Gastrocnemius medialis (tissue), 4 donors: ENCODE data around the gene PARD3B. TPM values are rescaled to one million over a fixed set of nuclear protein-coding genes. Genes with fewer than 3 reads are reported as not detected.

ENCODE experiments used
- ATAC-seq, 2 donors: fragments of 150-250 bp; one replicate each; pipeline ENCODE4 v1.9.1; 2016
- DNase-seq, 2 donors: peaks; one replicate each; pipeline ENCODE4 v3.0.0-alpha.2; 2019
- H3K27ac ChIP-seq, 4 donors: fragments of 200-600 bp; sonication (generic); 1 replicate in 1 of 4; 2 replicates in 3 of 4; pipeline ENCODE4 v1.5.1; 2016 to 2018; ENCODE audit warnings: mild to moderate bottlenecking in 2 of 4, moderate library complexity in 1 of 4
- H3K27me3 ChIP-seq, 3 donors: fragments of 200-600 bp; sonication (generic) in 2 of 3; 1 replicate in 1 of 3; 2 replicates in 2 of 3; pipeline versions ENCODE4 v1.5.1 to v1.6.0; 2016 to 2019; ENCODE audit warnings: mild to moderate bottlenecking in 1 of 3, moderate library complexity in 1 of 3
- H3K36me3 ChIP-seq, 2 donors: fragments of 200-600 bp; sonication (generic) in 1 of 2; one replicate each; pipeline ENCODE4 v1.5.1; 2017 to 2018
- H3K4me1 ChIP-seq, 2 donors: fragments of 200-600 bp; sonication (generic) in 1 of 2; one replicate each; pipeline ENCODE4 v1.5.1; 2016 to 2017; ENCODE audit warnings: mild to moderate bottlenecking in 2 of 2
- H3K4me3 ChIP-seq, 4 donors: fragments of 200-600 bp; sonication (generic) in 3 of 4; 1 replicate in 1 of 4; 2 replicates in 3 of 4; pipeline ENCODE4 v1.5.1; 2016 to 2019; ENCODE audit warnings: mild to moderate bottlenecking in 2 of 4
- H3K9me3 ChIP-seq, 3 donors: fragments of 200-600 bp; sonication (generic) in 2 of 3; 1 replicate in 1 of 3; 2 replicates in 2 of 3; pipeline ENCODE4 v1.5.1; 2016 to 2019
- CTCF ChIP-seq, 5 experiments: fragments of 450-650 bp in 3 of 5; fragments of 200-600 bp in 2 of 5; sonication (generic) in 2 of 5; IDR thresholded peaks in 4 of 5; conservative IDR thresholded peaks in 1 of 5; 1 replicate in 4 of 5; 2 replicates in 1 of 5; pipeline ENCODE4 v1.5.1; 2016 to 2019; ENCODE audit warnings: antibody characterized with exemption in 5 of 5, mild to moderate bottlenecking in 3 of 5, moderate library complexity in 3 of 5
- POLR2A ChIP-seq, 2 donors: fragments of 450-650 bp; IDR thresholded peaks; one replicate each; pipeline ENCODE4 v1.6.1; 2017; ENCODE audit warnings: antibody characterized with exemption in 2 of 2, mild to moderate bottlenecking in 2 of 2, moderate library complexity in 2 of 2
- in situ Hi-C, 4 donors: fragments of 200-750 bp; cut with MboI; loops; one replicate each; pipeline versions ENCODE4 v1.15.0 to v1.8.0; 2017; ENCODE audit warnings: low sequenced_read_pairs in 4 of 4
- intact Hi-C: fragments of 100-400 bp; cut with DNase I; formaldehyde crosslinking; loops from one replicate; pipeline ENCODE4 v1.15.1; 2023; ENCODE audit warnings: low total_unique reads
- total RNA-seq, 4 donors: library from RNA; depleted of rRNA; stranded (reverse); fragments of >200 nt; gene quantifications; one replicate each; pipeline versions ENCODE4 v1.1.0 to v1.2.3, GENCODE V29; 2016

Gene PARD3B
- total RNA-seq, 4 donors from 2014 or later = 2.2 to 15.5 (median 4.6) TPM

- TF ChIP-seq CTCF (IDR thresholded peaks at IDR 0.05 in 4 of 5, conservative IDR thresholded peaks at IDR 0.05 in 1 of 5) = no peak
- no peak for TF ChIP-seq POLR2A (IDR thresholded peaks at IDR 0.05)
- Histone ChIP-seq H3K9me3 (no peaks in the 10 kb centered on the region), H3K4me1 (no peaks in the 10 kb centered on the region), H3K4me3 (no peak overlapping the region), H3K27me3 (no peaks in the 10 kb centered on the region), H3K27ac (no peak overlapping the region), H3K36me3 (no peaks in the 10 kb centered on the region)
- intact Hi-C loops = no loop called here
- no peak for ATAC-seq
- DNase-seq = no peak
- in situ Hi-C loops = no loop called here
Observed at GRCh38 chr2:204900910-204901309, 355.6 kb downstream of the PARD3B start.

GRCh38 chr2:204901591-204901990, 356.3 kb downstream of the PARD3B start:
- H3K36me3 ChIP-seq = no peaks in the 10 kb centered on the region
- in situ Hi-C loops = no loop called here

GRCh38 chr2:204909791-204910190, 364.5 kb downstream of the PARD3B start:
- no peak for DNase-seq
- Histone ChIP-seq H3K27me3 (no peaks in the 10 kb centered on the region), H3K4me1 (no peaks in the 10 kb centered on the region), H3K36me3 (no peaks in the 10 kb centered on the region), H3K27ac (no peak overlapping the region), H3K9me3 (no peaks in the 10 kb centered on the region), H3K4me3 (no peak overlapping the region)
- intact Hi-C loops = no loop called here
- no peak for ATAC-seq
- TF ChIP-seq CTCF (IDR thresholded peaks at IDR 0.05 in 4 of 5, conservative IDR thresholded peaks at IDR 0.05 in 1 of 5) (no peak), POLR2A (IDR thresholded peaks at IDR 0.05) (no peak)
- in situ Hi-C loops = no loop called here

More at GRCh38 chr2:204901591-204901990, 356.3 kb downstream of the PARD3B start:
- no peak for TF ChIP-seq CTCF (IDR thresholded peaks at IDR 0.05 in 4 of 5, conservative IDR thresholded peaks at IDR 0.05 in 1 of 5)
- TF ChIP-seq POLR2A (IDR thresholded peaks at IDR 0.05) = no peak
- ATAC-seq = no peak
- intact Hi-C loops = no loop called here
- DNase-seq = no peak
- no peaks in the 10 kb centered on the region for H3K9me3 ChIP-seq
- H3K27ac ChIP-seq = no peak overlapping the region
- H3K4me1 ChIP-seq = no peaks in the 10 kb centered on the region
- H3K4me3 ChIP-seq = no peak overlapping the region
- no peaks in the 10 kb centered on the region for H3K27me3 ChIP-seq

GRCh38 chr2:204913312-204913711, 368.0 kb downstream of the PARD3B start:
- intact Hi-C loops = no loop called here
- no peak for ATAC-seq

More at GRCh38 chr2:204913312-204913711, 368.0 kb downstream of the PARD3B start:
- Histone ChIP-seq H3K4me1 (no peaks in the 10 kb centered on the region), H3K36me3 (no peaks in the 10 kb centered on the region), H3K27me3 (no peaks in the 10 kb centered on the region), H3K4me3 (no peak overlapping the region), H3K27ac (no peak overlapping the region), H3K9me3 (no peaks in the 10 kb centered on the region)
- no peak for DNase-seq
- in situ Hi-C loops = no loop called here
- TF ChIP-seq POLR2A (IDR thresholded peaks at IDR 0.05) (no peak), CTCF (IDR thresholded peaks at IDR 0.05 in 4 of 5, conservative IDR thresholded peaks at IDR 0.05 in 1 of 5) (no peak)
